GM13976 (cell line): ENCODE results near the gene TMEM186.

ENCODE experiments used
- DNase-seq: peaks from one replicate; pipeline ENCODE4 v3.0.0; 2012; ENCODE audit warnings: low spot score
- in situ Hi-C: fragments of 300-500 bp; cut with MboI; formaldehyde crosslinking; loops from one replicate; pipeline ENCODE4 v1.12.0; 2022; ENCODE audit warnings: low sequenced_read_pairs, mixed read lengths, inconsistent platforms; ENCODE audit not compliant: unreplicated experiment
- TF ChIP-seq, protein P1 (sequence below): IDR thresholded peaks from 2 replicates; pipeline ENCODE4 v1.5.1; 2012; ENCODE audit warnings: borderline replicate concordance, mild to moderate bottlenecking; ENCODE audit not compliant: insufficient read depth; ENCODE audit errors: extremely low read depth, missing control alignments, control extremely low read depth

TMEM186 gene

DNA sequence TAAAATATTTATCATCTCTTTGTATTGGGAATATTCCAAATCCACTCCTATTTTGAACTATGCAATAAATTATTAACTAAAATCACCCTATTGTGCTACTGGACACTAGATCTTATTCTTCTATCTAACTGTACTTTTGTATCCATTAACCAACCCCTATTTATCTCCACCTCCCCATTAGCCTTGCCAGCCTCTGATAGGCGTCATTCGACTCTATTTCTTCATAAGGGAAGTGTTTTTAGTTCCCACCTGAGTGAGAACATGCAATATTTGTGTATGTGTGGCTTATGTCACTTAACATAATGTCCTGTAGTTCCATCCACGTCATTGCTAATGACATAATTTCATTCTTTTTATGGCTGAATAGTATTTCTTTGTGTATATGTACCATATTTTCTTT is 23.9 kb downstream of the TMEM186 start:
- TF ChIP-seq, protein P1, sequence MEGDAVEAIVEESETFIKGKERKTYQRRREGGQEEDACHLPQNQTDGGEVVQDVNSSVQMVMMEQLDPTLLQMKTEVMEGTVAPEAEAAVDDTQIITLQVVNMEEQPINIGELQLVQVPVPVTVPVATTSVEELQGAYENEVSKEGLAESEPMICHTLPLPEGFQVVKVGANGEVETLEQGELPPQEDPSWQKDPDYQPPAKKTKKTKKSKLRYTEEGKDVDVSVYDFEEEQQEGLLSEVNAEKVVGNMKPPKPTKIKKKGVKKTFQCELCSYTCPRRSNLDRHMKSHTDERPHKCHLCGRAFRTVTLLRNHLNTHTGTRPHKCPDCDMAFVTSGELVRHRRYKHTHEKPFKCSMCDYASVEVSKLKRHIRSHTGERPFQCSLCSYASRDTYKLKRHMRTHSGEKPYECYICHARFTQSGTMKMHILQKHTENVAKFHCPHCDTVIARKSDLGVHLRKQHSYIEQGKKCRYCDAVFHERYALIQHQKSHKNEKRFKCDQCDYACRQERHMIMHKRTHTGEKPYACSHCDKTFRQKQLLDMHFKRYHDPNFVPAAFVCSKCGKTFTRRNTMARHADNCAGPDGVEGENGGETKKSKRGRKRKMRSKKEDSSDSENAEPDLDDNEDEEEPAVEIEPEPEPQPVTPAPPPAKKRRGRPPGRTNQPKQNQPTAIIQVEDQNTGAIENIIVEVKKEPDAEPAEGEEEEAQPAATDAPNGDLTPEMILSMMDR = no peak

DNA sequence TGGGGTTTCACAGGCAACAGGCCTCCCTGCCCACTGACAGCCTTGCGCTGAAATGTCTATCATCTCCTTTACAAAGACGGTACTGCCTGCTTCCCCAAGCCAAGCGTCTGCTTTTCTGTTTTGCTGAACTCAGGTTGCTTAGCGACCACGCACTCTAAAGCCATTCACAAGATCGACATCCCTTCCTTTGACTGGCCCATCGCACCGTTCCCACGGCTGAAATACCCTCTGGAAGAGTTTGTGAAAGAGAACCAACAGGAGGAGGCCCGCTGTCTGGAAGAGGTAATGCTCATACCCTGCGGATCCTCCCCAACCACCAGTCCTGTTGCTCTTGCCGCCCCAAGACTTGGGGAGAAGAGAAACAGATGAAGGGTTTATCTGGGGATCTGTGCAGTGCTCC is 28.7 kb downstream of the TMEM186 start:
- in situ Hi-C loops = no loop called here
- TF ChIP-seq, protein P1 = no peak
- no peak for DNase-seq

More for the DNA sequence above, 23.9 kb downstream of the TMEM186 start:
- in situ Hi-C loops = no loop called here
- DNase-seq = no peak

DNA sequence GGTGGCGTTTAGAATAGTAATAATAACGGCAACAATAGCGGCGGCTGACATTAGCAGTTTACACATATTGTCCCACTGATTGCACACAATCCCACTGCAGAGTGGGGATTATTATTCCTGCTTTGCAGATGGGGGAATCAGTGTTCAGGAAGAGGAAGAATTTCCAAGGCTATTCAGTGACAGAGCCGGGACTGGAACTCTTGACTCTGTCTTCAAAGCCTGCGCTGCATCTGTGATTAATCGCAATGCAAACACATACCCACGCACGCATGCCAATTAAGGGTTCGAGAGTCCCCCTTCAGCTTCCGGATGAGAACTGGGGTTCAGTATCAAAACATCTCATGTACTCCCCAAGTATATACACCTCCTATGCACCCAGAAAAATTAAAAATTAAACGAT is 29.2 kb downstream of the TMEM186 start:
- TF ChIP-seq, protein P1 = no peak
- in situ Hi-C loops = no loop called here
- DNase-seq = no peak

GRCh38 chr16:8767176-8767575 is 30.3 kb downstream of the TMEM186 start:
- DNase-seq = no peak
- TF ChIP-seq, protein P1 = no peak
- in situ Hi-C loops = no loop called here

- in situ Hi-C loops = no loop called here
- no peak for DNase-seq
- TF ChIP-seq, protein P1 = no peak
Measured at GRCh38 chr16:8764525-8765250, 32.8 kb downstream of the TMEM186 start.

- in situ Hi-C loops = no loop called here
- TF ChIP-seq, protein P1 = no peak
- no peak for DNase-seq
Measured at GRCh38 chr16:8763899-8764298, 33.5 kb downstream of the TMEM186 start.
